Measurements from ENCODE around the gene BRD8. TPM values are rescaled to one million over a fixed set of nuclear protein-coding genes. Genes with fewer than 3 reads are reported as not detected.

BRD8 gene
- total and polyA plus RNA-seq, 2 experiments from 2014 or later, result 45.8 to 117 TPM

GRCh38 chr5:138177941-138178515 is 402 bp downstream of the BRD8 start:
- H3K27ac ChIP-seq (ENCODE audit: low read depth), result peak overlapping the region; percentile 83
- peaks cover 5% of the 10 kb centered on the region for H3K27me3 Mint-ChIP-seq (ENCODE audit: insufficient read depth, low read depth, poor library complexity)
- peaks cover 2% of the 10 kb centered on the region; the same call in 2 of the 3 replicates for H3K4me1 Mint-ChIP-seq
- peak; percentile 20 for ATAC-seq
- no peak overlapping the region for H3K4me3 Mint-ChIP-seq
- H3K27ac Mint-ChIP-seq, result no peak overlapping the region
- peaks cover 56% of the 10 kb centered on the region for H3K79me2 ChIP-seq (replicated peaks; ENCODE audit: insufficient read depth)
- TF ChIP-seq REST (IDR thresholded peaks at IDR 0.05; ENCODE audit: unreplicated experiment) (no peak), EZH2 (IDR thresholded peaks at IDR 0.05; ENCODE audit: low read depth, unreplicated experiment) (no peak), CREB1 (CRISPR knock-in tag; IDR thresholded peaks at IDR 0.05; ENCODE audit: low read depth) (no peak), POLR2AphosphoS5 (IDR thresholded peaks at IDR 0.05; ENCODE audit: low read depth) (no peak), CTCF (conservative IDR thresholded peaks at IDR 0.05; ENCODE audit: low read depth in 2 of 2) (no peak), ZNF462 (CRISPR knock-in tag; IDR thresholded peaks at IDR 0.05) (no peak), NANOG (IDR thresholded peaks at IDR 0.05; ENCODE audit: borderline replicate concordance) (no peak), ETS1 (IDR thresholded peaks at IDR 0.05) (no peak), ZNF331 (CRISPR knock-in tag; IDR thresholded peaks at IDR 0.05; ENCODE audit: low read depth) (no peak), EZH2phosphoT487 (IDR thresholded peaks at IDR 0.05; ENCODE audit: unreplicated experiment) (no peak), STAT1 (IDR thresholded peaks at IDR 0.05; ENCODE audit: unreplicated experiment) (no peak), ZNF114 (CRISPR knock-in tag; IDR thresholded peaks at IDR 0.05) (no peak), JUNB (IDR thresholded peaks at IDR 0.05; ENCODE audit: unreplicated experiment) (no peak)
- H3K36me3 Mint-ChIP-seq (ENCODE audit: low read depth), result peaks cover 58% of the 10 kb centered on the region
- no peaks in the 10 kb centered on the region for H3K9me3 Mint-ChIP-seq
- peak; percentile 65 for DNase-seq (ENCODE audit: low spot score)
- no peaks in the 10 kb centered on the region for H3K27me3 ChIP-seq (ENCODE audit: insufficient read depth)
- H3K36me3 ChIP-seq (ENCODE audit: insufficient read depth), result peaks cover 44% of the 10 kb centered on the region
- H3K9me2 ChIP-seq (ENCODE audit: insufficient read depth), result no peaks in the 10 kb centered on the region
- peak overlapping the region; percentile 58; the same call in 1 of the 2 replicates for H2AFZ ChIP-seq
- H3K4me2 ChIP-seq, result peak overlapping the region; percentile 86
- no peaks in the 10 kb centered on the region; the same call in 1 of the 2 replicates for H4K20me1 ChIP-seq (replicated peaks; ENCODE audit: insufficient read depth)
- H3K4me1 ChIP-seq (ENCODE audit: insufficient read depth), result peaks cover 12% of the 10 kb centered on the region
- H3K4me3 ChIP-seq, result peak overlapping the region; percentile 73
- H3F3A ChIP-seq (replicated peaks; ENCODE audit: low read depth), result 0 out of 2 replicates have a peak, but pooled peaks cover 6% of the 10 kb centered on the region
